Kidney epithelial cell (primary cell): ENCODE results near the gene RFX3. TPM values are rescaled to one million over a fixed set of nuclear protein-coding genes. Genes with fewer than 3 reads are reported as not detected.

ENCODE experiments used
- DNase-seq: peaks from one replicate; pipeline ENCODE4 v3.0.0-alpha.2; 2010; ENCODE audit warnings: low read depth
- H3K27me3 ChIP-seq: 2 replicates; pipeline ENCODE4 v1.6.0; 2011; ENCODE audit warnings: low read length; ENCODE audit not compliant: control insufficient read depth, insufficient read depth
- H3K36me3 ChIP-seq: 2 replicates; pipeline ENCODE4 v1.5.1; 2011; ENCODE audit warnings: low read length; ENCODE audit not compliant: control insufficient read depth, insufficient read depth
- H3K4me3 ChIP-seq: 2 replicates; pipeline ENCODE4 v1.5.1; 2011; ENCODE audit warnings: low read depth, mild to moderate bottlenecking, control low read depth, low read length
- total RNA-seq: library from RNA; depleted of rRNA; stranded (reverse); fragments of >200 nt; gene quantifications from 2 replicates; pipeline ENCODE4 v1.2.3, GENCODE V29; 2015
- TF ChIP-seq, protein P1 (sequence below): IDR thresholded peaks from 2 replicates; pipeline ENCODE4 v1.5.1; 2011; ENCODE audit warnings: mild to moderate bottlenecking, moderate library complexity, low read length, control low read depth, inconsistent platforms; ENCODE audit not compliant: insufficient read depth, poor library complexity, severe bottlenecking

RFX3 gene
- total RNA-seq, 1 donor from 2014 or later = 5.6 TPM

DNA sequence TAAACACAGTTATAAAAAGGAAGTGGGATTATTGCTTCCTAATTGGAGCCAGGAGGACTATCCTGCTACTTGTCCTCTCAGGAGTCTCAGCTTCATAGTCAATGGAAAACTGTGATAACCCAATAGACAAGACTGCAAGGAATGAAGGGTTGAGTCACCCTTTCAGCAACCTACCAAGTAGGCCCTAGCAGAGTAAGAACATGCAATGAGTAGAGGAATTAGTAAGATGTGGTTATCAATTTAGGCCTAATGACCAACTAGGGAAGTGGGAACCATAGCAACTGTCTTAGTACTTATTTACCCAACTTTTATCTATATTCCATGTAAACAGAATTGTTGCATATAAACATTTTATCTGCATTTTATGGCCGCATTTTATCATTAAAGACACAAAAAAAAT lies 310.1 kb downstream of the RFX3 start:
- no peak for DNase-seq

DNA sequence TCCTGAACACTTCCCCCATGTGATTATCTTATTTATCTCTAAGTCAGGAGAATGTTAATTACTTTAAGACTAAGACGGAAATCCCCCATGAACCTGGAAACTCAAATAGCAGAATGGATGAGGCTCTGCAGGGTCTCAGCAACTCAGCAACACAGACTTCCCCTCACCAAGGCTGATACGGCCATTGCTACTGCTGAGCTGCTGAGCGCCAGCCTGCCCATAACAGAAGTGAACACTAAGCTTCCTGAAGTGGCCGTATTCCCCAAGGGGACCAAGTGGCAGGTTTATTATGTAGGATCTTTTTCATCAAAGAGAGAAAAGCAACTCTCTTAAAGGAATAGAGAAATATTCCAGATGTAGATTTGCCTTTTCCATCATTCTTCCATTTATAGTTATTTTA lies 311.1 kb downstream of the RFX3 start:
- H3K27me3 ChIP-seq = no peaks in the 10 kb centered on the region
- H3K36me3 ChIP-seq = no peaks in the 10 kb centered on the region
- TF ChIP-seq, protein P1, sequence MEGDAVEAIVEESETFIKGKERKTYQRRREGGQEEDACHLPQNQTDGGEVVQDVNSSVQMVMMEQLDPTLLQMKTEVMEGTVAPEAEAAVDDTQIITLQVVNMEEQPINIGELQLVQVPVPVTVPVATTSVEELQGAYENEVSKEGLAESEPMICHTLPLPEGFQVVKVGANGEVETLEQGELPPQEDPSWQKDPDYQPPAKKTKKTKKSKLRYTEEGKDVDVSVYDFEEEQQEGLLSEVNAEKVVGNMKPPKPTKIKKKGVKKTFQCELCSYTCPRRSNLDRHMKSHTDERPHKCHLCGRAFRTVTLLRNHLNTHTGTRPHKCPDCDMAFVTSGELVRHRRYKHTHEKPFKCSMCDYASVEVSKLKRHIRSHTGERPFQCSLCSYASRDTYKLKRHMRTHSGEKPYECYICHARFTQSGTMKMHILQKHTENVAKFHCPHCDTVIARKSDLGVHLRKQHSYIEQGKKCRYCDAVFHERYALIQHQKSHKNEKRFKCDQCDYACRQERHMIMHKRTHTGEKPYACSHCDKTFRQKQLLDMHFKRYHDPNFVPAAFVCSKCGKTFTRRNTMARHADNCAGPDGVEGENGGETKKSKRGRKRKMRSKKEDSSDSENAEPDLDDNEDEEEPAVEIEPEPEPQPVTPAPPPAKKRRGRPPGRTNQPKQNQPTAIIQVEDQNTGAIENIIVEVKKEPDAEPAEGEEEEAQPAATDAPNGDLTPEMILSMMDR = no peak
- no peak overlapping the region for H3K4me3 ChIP-seq
- no peak for DNase-seq

More for the DNA sequence above, 310.1 kb downstream of the RFX3 start:
- no peak overlapping the region for H3K4me3 ChIP-seq
- H3K36me3 ChIP-seq = no peaks in the 10 kb centered on the region
- no peaks in the 10 kb centered on the region for H3K27me3 ChIP-seq
- TF ChIP-seq, protein P1 = no peak

DNA sequence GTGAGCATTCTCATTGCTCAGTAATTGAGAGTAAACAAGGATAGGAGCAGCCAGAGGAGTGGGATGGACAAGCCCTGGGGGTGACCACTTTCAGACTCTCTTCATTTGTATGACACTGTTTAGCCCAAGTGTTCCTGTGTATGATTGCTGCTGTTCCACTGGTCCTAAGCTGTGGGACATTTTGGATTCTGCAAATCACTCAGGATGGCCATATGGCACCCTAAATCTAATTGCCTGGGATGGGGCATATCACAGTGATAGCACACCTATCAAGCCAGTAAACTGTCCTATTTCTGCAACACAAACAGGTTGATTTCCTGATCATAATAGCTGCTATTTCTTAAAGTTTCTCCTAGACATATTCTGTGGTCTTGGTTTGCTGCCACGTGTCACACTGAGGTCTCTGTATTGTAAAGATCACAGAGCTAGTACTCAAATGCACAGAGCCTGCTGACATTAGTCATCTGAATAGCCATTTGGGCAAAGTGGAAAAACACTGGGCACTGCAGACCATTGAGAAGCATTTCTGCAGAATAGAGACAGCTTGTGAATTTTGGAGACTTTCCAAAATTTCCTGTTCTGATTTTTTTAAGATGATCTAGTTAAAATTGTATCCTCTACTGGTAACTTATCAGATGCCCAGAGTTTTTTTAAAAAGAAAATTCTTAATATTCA lies 320.2 kb downstream of the RFX3 start:
- no peaks in the 10 kb centered on the region for H3K27me3 ChIP-seq
- TF ChIP-seq, protein P1 = no peak
- DNase-seq = no peak
- H3K36me3 ChIP-seq = no peaks in the 10 kb centered on the region
- H3K4me3 ChIP-seq = no peak overlapping the region

DNA sequence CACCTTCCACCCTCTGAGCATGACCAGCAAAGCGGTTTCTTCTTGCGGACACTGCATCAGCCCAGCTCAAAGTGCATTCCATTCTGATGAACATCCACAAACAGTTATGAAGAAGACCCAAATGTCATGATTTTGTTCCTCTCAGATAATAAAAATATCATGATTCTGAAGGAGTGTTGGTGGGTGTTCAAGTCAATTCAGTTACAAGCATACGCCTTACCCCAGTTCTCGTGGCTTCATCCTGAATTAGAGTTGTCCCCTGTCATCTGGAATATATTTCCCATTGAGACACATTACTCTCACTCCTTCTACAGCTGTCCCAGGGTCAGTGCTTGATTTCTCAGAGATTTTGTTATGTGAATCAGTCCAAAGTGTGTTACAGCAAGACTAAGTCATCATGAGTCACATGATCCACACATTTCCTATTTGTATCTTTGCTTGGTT lies 325.4 kb downstream of the RFX3 start:
- H3K4me3 ChIP-seq = no peak overlapping the region
- TF ChIP-seq, protein P1 = no peak
- H3K27me3 ChIP-seq = no peaks in the 10 kb centered on the region
- no peaks in the 10 kb centered on the region for H3K36me3 ChIP-seq
- no peak for DNase-seq

DNA sequence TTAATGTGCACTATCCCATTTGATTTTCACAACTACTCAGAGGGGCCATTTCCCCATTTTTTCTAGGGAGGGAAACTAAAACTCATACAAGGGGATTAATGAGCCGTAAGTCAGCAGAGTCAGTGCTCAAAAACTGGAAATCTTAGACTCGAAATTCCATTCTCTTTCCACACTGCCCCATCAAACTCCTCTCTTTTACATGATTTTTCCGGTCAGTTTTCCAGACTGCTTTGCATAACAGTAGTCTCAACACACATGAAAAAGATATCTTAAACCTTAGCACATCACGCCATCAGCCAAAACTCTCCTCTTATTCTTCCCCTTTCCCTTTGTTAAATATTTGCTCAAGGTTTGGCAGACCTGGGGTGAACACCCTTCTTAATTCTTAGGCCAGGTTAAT lies 332.0 kb downstream of the RFX3 start:
- Histone ChIP-seq H3K36me3 (no peaks in the 10 kb centered on the region), H3K4me3 (no peak overlapping the region), H3K27me3 (peaks cover 2% of the 10 kb centered on the region)
- DNase-seq = no peak
- TF ChIP-seq, protein P1 = no peak

DNA sequence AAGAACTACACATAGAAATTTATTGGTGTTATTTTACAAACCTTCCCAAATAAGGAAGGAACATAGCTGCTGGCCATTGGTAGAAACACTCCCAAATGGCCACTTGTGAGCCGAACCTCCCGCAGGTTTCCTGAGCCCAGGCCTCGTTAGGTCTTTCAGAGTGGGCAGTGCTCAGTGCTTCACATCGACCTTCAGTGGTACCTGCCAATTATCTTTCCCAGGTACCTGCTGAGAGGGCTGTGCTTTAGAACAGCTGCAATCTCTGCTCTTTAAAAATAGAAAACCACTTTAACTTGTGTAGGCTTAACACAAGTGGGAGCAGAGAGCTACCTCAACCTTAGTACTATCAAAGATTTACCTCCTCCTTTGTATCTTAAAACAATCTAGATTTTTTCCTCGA lies 334.1 kb downstream of the RFX3 start:
- H3K4me3 ChIP-seq = no peak overlapping the region
- TF ChIP-seq, protein P1 = no peak
- DNase-seq = no peak
- peaks cover 2% of the 10 kb centered on the region for H3K27me3 ChIP-seq
- no peaks in the 10 kb centered on the region for H3K36me3 ChIP-seq
